Nephron (organoid): ENCODE measurements around the gene TBC1D17.

ENCODE experiments used
- H3K27ac Mint-ChIP-seq, 3 experiments: 2 replicates each; pipeline ENCODE4 v1.8.0; 2020; ENCODE audit warnings: mixed read lengths in 3 of 3, mild to moderate bottlenecking in 2 of 3, moderate library complexity in 1 of 3
- H3K27me3 Mint-ChIP-seq: 2 replicates; pipeline ENCODE4 v1.8.0; 2021; ENCODE audit warnings: low read depth, mild to moderate bottlenecking, moderate library complexity, mixed read lengths
- H3K36me3 Mint-ChIP-seq: 2 replicates; pipeline ENCODE4 v1.8.0; 2020; ENCODE audit warnings: low read depth, mixed read lengths
- H3K4me1 Mint-ChIP-seq: 2 replicates; pipeline ENCODE4 v1.8.0; 2020; ENCODE audit warnings: mixed read lengths
- H3K4me3 Mint-ChIP-seq, 3 experiments: 2 replicates each; pipeline ENCODE4 v1.8.0; 2020; ENCODE audit warnings: mild to moderate bottlenecking in 3 of 3, mixed read lengths in 3 of 3, moderate library complexity in 2 of 3
- H3K9me3 Mint-ChIP-seq: 2 replicates; pipeline ENCODE4 v1.8.0; 2020; ENCODE audit warnings: mixed read lengths
- CTCF ChIP-seq, 3 experiments: fragments of 200-600 bp; sonication (generic); IDR thresholded peaks; one replicate each; pipeline ENCODE4 v1.5.0; 2021; ENCODE audit warnings: antibody characterized with exemption in 3 of 3; ENCODE audit not compliant: unreplicated experiment in 3 of 3

TBC1D17 gene

GRCh38 chr19:49889038-49889686 lies 11.7 kb downstream of the TBC1D17 start:
- Mint-ChIP-seq H3K9me3 (no peaks in the 10 kb centered on the region), H3K36me3 (peaks cover 19% of the 10 kb centered on the region), H3K4me1 (no peaks in the 10 kb centered on the region), H3K27ac (no peak overlapping the region), H3K27me3 (peaks cover 27% of the 10 kb centered on the region), H3K4me3 (no peak overlapping the region)
- no peak for TF ChIP-seq CTCF (IDR thresholded peaks at IDR 0.05; ENCODE audit: unreplicated experiment in 3 of 3)

GRCh38 chr19:49889687-49890348 lies 12.3 kb downstream of the TBC1D17 start:
- H3K4me3 Mint-ChIP-seq = peak overlapping the region; percentile 46 to 65 (median 62)
- no peaks in the 10 kb centered on the region for H3K9me3 Mint-ChIP-seq
- peaks cover 13% of the 10 kb centered on the region for H3K36me3 Mint-ChIP-seq
- TF ChIP-seq CTCF (IDR thresholded peaks at IDR 0.05; ENCODE audit: unreplicated experiment in 3 of 3) = peak; percentile 68 to 79 (median 69)
- H3K27ac Mint-ChIP-seq = no peak overlapping the region
- H3K4me1 Mint-ChIP-seq = no peaks in the 10 kb centered on the region
- H3K27me3 Mint-ChIP-seq = peaks cover 27% of the 10 kb centered on the region

GRCh38 chr19:49890349-49891311 lies 13.1 kb downstream of the TBC1D17 start:
- Mint-ChIP-seq H3K4me3 (peak overlapping the region; percentile 46 to 65 (median 62)), H3K27ac (no peak overlapping the region), H3K27me3 (peaks cover 27% of the 10 kb centered on the region), H3K4me1 (no peaks in the 10 kb centered on the region), H3K9me3 (no peaks in the 10 kb centered on the region), H3K36me3 (peaks cover 6% of the 10 kb centered on the region)
- peak in 1 of 3 experiments; percentile 47 for TF ChIP-seq CTCF (IDR thresholded peaks at IDR 0.05; ENCODE audit: unreplicated experiment in 3 of 3)

GRCh38 chr19:49891393-49891792 lies 13.9 kb downstream of the TBC1D17 start:
- H3K36me3 Mint-ChIP-seq = peaks cover 2% of the 10 kb centered on the region
- peaks cover 3% of the 10 kb centered on the region for H3K4me1 Mint-ChIP-seq
- peak overlapping the region in 1 of 3 experiments; percentile 53 for H3K4me3 Mint-ChIP-seq
- H3K27ac Mint-ChIP-seq = no peak overlapping the region
- no peak for TF ChIP-seq CTCF (IDR thresholded peaks at IDR 0.05; ENCODE audit: unreplicated experiment in 3 of 3)
- H3K9me3 Mint-ChIP-seq = no peaks in the 10 kb centered on the region
- H3K27me3 Mint-ChIP-seq = peaks cover 29% of the 10 kb centered on the region

- H3K9me3 Mint-ChIP-seq = no peaks in the 10 kb centered on the region
- no peak overlapping the region for H3K27ac Mint-ChIP-seq
- no peak overlapping the region for H3K4me3 Mint-ChIP-seq
Measured at GRCh38 chr19:49892716-49893115, 15.2 kb downstream of the TBC1D17 start.

More at GRCh38 chr19:49892716-49893115, 15.2 kb downstream of the TBC1D17 start:
- Mint-ChIP-seq H3K36me3 (no peaks in the 10 kb centered on the region), H3K27me3 (peaks cover 31% of the 10 kb centered on the region), H3K4me1 (peaks cover 15% of the 10 kb centered on the region)
- TF ChIP-seq CTCF (IDR thresholded peaks at IDR 0.05; ENCODE audit: unreplicated experiment in 3 of 3) = no peak
